KOPT-K1 (cell line): ENCODE results near the gene PAN3.
A peak's percentile ranks its signal among the peaks of the same experiment; 100 is the strongest.

Experiments used
- H3K27ac ChIP-seq: fragments of 200-600 bp; sonication (generic); 2 replicates; pipeline ENCODE4 v1.5.1; 2016; ENCODE audit warnings: antibody characterized with exemption, mild to moderate bottlenecking, low read depth, low read length; ENCODE audit not compliant: poor library complexity, severe bottlenecking
- H3K36me3 ChIP-seq: fragments of 200-600 bp; sonication (generic); 2 replicates; pipeline ENCODE4 v1.5.1; 2017; ENCODE audit warnings: antibody characterized with exemption, mild to moderate bottlenecking, low read length, moderate library complexity; ENCODE audit not compliant: insufficient read depth
- H3K9me3 ChIP-seq: fragments of 200-600 bp; sonication (generic); 2 replicates; pipeline ENCODE4 v1.5.1; 2017; ENCODE audit warnings: antibody characterized with exemption, low read length, mild to moderate bottlenecking; ENCODE audit not compliant: insufficient read depth, poor library complexity, severe bottlenecking

The PAN3 gene

GRCh38 chr13:28229522-28230411 is 91.4 kb downstream of the PAN3 start:
- H3K36me3 ChIP-seq = peaks cover 29% of the 10 kb centered on the region
- H3K27ac ChIP-seq = no peak overlapping the region
- H3K9me3 ChIP-seq = no peaks in the 10 kb centered on the region

- Histone ChIP-seq H3K9me3 (no peaks in the 10 kb centered on the region), H3K27ac (no peak overlapping the region), H3K36me3 (peaks cover 33% of the 10 kb centered on the region)
Observed at GRCh38 chr13:28231642-28232041, 93.3 kb downstream of the PAN3 start.

GRCh38 chr13:28237944-28238343 is 99.6 kb downstream of the PAN3 start:
- Histone ChIP-seq H3K36me3 (peaks cover 45% of the 10 kb centered on the region), H3K27ac (no peak overlapping the region), H3K9me3 (no peaks in the 10 kb centered on the region)

GRCh38 chr13:28239374-28239773 is 101.0 kb downstream of the PAN3 start:
- Histone ChIP-seq H3K27ac (no peak overlapping the region), H3K9me3 (no peaks in the 10 kb centered on the region), H3K36me3 (peaks cover 50% of the 10 kb centered on the region)

- Histone ChIP-seq H3K27ac (no peak overlapping the region), H3K36me3 (peaks cover 70% of the 10 kb centered on the region), H3K9me3 (no peaks in the 10 kb centered on the region)
Observed at GRCh38 chr13:28245465-28245864, 107.1 kb downstream of the PAN3 start.

GRCh38 chr13:28246891-28247290 is 108.5 kb downstream of the PAN3 start:
- Histone ChIP-seq H3K36me3 (peaks cover 69% of the 10 kb centered on the region), H3K9me3 (no peaks in the 10 kb centered on the region), H3K27ac (no peak overlapping the region)

GRCh38 chr13:28248080-28248479 is 109.7 kb downstream of the PAN3 start:
- Histone ChIP-seq H3K9me3 (no peaks in the 10 kb centered on the region), H3K36me3 (peaks cover 62% of the 10 kb centered on the region), H3K27ac (no peak overlapping the region)

GRCh38 chr13:28250542-28250941 is 112.2 kb downstream of the PAN3 start:
- peaks cover 48% of the 10 kb centered on the region for H3K36me3 ChIP-seq
- no peak overlapping the region for H3K27ac ChIP-seq
- H3K9me3 ChIP-seq = no peaks in the 10 kb centered on the region

GRCh38 chr13:28251466-28251865 is 113.1 kb downstream of the PAN3 start:
- H3K36me3 ChIP-seq = peaks cover 46% of the 10 kb centered on the region
- no peaks in the 10 kb centered on the region for H3K9me3 ChIP-seq
- no peak overlapping the region for H3K27ac ChIP-seq

- Histone ChIP-seq H3K36me3 (peaks cover 49% of the 10 kb centered on the region), H3K9me3 (no peaks in the 10 kb centered on the region), H3K27ac (no peak overlapping the region)
Observed at GRCh38 chr13:28252547-28252946, 114.2 kb downstream of the PAN3 start.

GRCh38 chr13:28257305-28257704 is 119.0 kb downstream of the PAN3 start:
- Histone ChIP-seq H3K9me3 (no peaks in the 10 kb centered on the region), H3K36me3 (peaks cover 60% of the 10 kb centered on the region)

GRCh38 chr13:28258417-28258816 is 120.1 kb downstream of the PAN3 start:
- Histone ChIP-seq H3K36me3 (peaks cover 69% of the 10 kb centered on the region), H3K9me3 (no peaks in the 10 kb centered on the region), H3K27ac (no peak overlapping the region)

More at GRCh38 chr13:28257305-28257704, 119.0 kb downstream of the PAN3 start:
- H3K27ac ChIP-seq = no peak overlapping the region

- Histone ChIP-seq H3K36me3 (peaks cover 74% of the 10 kb centered on the region), H3K9me3 (peaks cover 15% of the 10 kb centered on the region), H3K27ac (peak overlapping the region; percentile 76)
Observed at GRCh38 chr13:28267497-28267896, 129.2 kb downstream of the PAN3 start.

- Histone ChIP-seq H3K27ac (peak overlapping the region; percentile 76), H3K9me3 (peaks cover 15% of the 10 kb centered on the region), H3K36me3 (peaks cover 74% of the 10 kb centered on the region)
Observed at GRCh38 chr13:28268800-28269223, 130.5 kb downstream of the PAN3 start.

- no peak overlapping the region for H3K27ac ChIP-seq
- H3K9me3 ChIP-seq = peaks cover 15% of the 10 kb centered on the region
- H3K36me3 ChIP-seq = peaks cover 82% of the 10 kb centered on the region
Observed at GRCh38 chr13:28271056-28271840, 132.9 kb downstream of the PAN3 start.
